H1 (cell line): ENCODE results near the gene RBP3.

Source experiments
- CEBPB ChIP-seq: IDR thresholded peaks from 2 replicates; pipeline ENCODE4 v1.6.1; 2012; ENCODE audit warnings: low read depth, low read length
- CTCF ChIP-seq, 3 experiments: IDR thresholded peaks; 1 replicate in 2 of 3; 2 replicates in 1 of 3; pipeline versions ENCODE4 v1.5.1 to v1.6.1; 2011; ENCODE audit warnings: low read length in 3 of 3, mild to moderate bottlenecking in 3 of 3, inconsistent platforms in 2 of 3, low read depth in 1 of 3, moderate library complexity in 1 of 3; ENCODE audit not compliant: insufficient read depth in 1 of 3; ENCODE audit errors: control extremely low read depth in 1 of 3
- GABPA ChIP-seq: IDR thresholded peaks from 2 replicates; pipeline ENCODE4 v1.6.1; 2011; ENCODE audit warnings: mild to moderate bottlenecking, low read length, moderate library complexity, borderline replicate concordance; ENCODE audit not compliant: insufficient read depth
- JUN ChIP-seq: IDR thresholded peaks from 2 replicates; pipeline ENCODE4 v1.6.1; 2011; ENCODE audit warnings: low read depth, mild to moderate bottlenecking, improper control_type of control experiment, low read length
- MAX ChIP-seq: IDR thresholded peaks from 2 replicates; pipeline ENCODE4 v1.6.1; 2012; ENCODE audit warnings: inconsistent platforms
- NRF1 ChIP-seq: IDR thresholded peaks from 2 replicates; pipeline ENCODE4 v1.6.1; 2011; ENCODE audit warnings: mild to moderate bottlenecking, low read depth, low read length, improper control_type of control experiment
- POLR2AphosphoS5 ChIP-seq: IDR thresholded peaks from 2 replicates; pipeline ENCODE4 v1.6.1; 2011; ENCODE audit warnings: low read depth, low read length
- SIRT6 ChIP-seq: IDR thresholded peaks from one replicate; pipeline ENCODE4 v1.7.1; 2012; ENCODE audit warnings: low read length, inconsistent platforms
- SIX5 ChIP-seq: IDR thresholded peaks from 2 replicates; pipeline ENCODE4 v1.6.1; 2011; ENCODE audit warnings: mild to moderate bottlenecking, low read depth, low read length
- TBP ChIP-seq: IDR thresholded peaks from 2 replicates; pipeline ENCODE4 v1.6.1; 2011; ENCODE audit warnings: low read depth, low read length, improper control_type of control experiment
- YY1 ChIP-seq: IDR thresholded peaks from 2 replicates; pipeline ENCODE4 v1.6.1; 2011; ENCODE audit warnings: low read depth, mild to moderate bottlenecking, low read length

- TF ChIP-seq CTCF (IDR thresholded peaks at IDR 0.05; ENCODE audit: control extremely low read depth in 1 of 3, insufficient read depth in 1 of 3, low read depth in 1 of 3, low read length in 3 of 3): no peak
- no peak for TF ChIP-seq MAX
- TF ChIP-seq TBP: no peak
- TF ChIP-seq YY1: no peak
- no peak for TF ChIP-seq SIRT6
- no peak for TF ChIP-seq NRF1
- TF ChIP-seq CEBPB: no peak
- TF ChIP-seq GABPA: no peak
- no peak for TF ChIP-seq JUN
- TF ChIP-seq SIX5: no peak
- TF ChIP-seq POLR2AphosphoS5: no peak
Measured at GRCh38 chr10:47329855-47330254, 18.3 kb upstream of the RBP3 start.
